Measurements from ENCODE around the gene MDFI.

The MDFI gene

GRCh38 chr6:41638002-41638934, at the start of gene MDFI:
TSS of gene MDFI (plus strand) at chr6:41638468. CDS start at chr6:41638750, 282 bp downstream.
- DNase-seq: no peak

- no peak for DNase-seq
Measured at GRCh38 chr6:41589223-41589622, 49.0 kb upstream of the MDFI start.

GRCh38 chr6:41589636-41590622, 48.3 kb upstream of the MDFI start:
- no peak for DNase-seq

GRCh38 chr6:41591122-41591521, 47.1 kb upstream of the MDFI start:
- no peak for DNase-seq

GRCh38 chr6:41591859-41592502, 46.3 kb upstream of the MDFI start:
- DNase-seq: peak; percentile 25

GRCh38 chr6:41593406-41593805, 44.9 kb upstream of the MDFI start:
- no peak for DNase-seq

- DNase-seq: no peak
Measured at GRCh38 chr6:41593839-41594238, 44.4 kb upstream of the MDFI start.

GRCh38 chr6:41594326-41594725, 43.9 kb upstream of the MDFI start:
- no peak for DNase-seq

- no peak for DNase-seq
Measured at GRCh38 chr6:41594766-41595165, 43.5 kb upstream of the MDFI start.

- DNase-seq: no peak
Measured at GRCh38 chr6:41595166-41595565, 43.1 kb upstream of the MDFI start.

GRCh38 chr6:41596096-41596685, 42.1 kb upstream of the MDFI start:
- no peak for DNase-seq

GRCh38 chr6:41596807-41597206, 41.5 kb upstream of the MDFI start:
- no peak for DNase-seq

GRCh38 chr6:41597246-41598000, 40.8 kb upstream of the MDFI start:
- DNase-seq: no peak

- no peak for DNase-seq
Measured at GRCh38 chr6:41598670-41599014, 39.6 kb upstream of the MDFI start.

GRCh38 chr6:41599015-41599851, 39.0 kb upstream of the MDFI start:
- no peak for DNase-seq

- no peak for DNase-seq
Measured at GRCh38 chr6:41599852-41600445, 38.3 kb upstream of the MDFI start.

- DNase-seq: no peak
Measured at GRCh38 chr6:41600499-41601247, 37.6 kb upstream of the MDFI start.

- DNase-seq: no peak
Measured at GRCh38 chr6:41601248-41601549, 37.1 kb upstream of the MDFI start.

- no peak for DNase-seq
Measured at GRCh38 chr6:41602422-41602743, 35.9 kb upstream of the MDFI start.

All from NCI-H1417 treated with DMSO at 0.1 percent for 48 hours (cell line).